Neural crest cell (in vitro differentiated cells): ENCODE data around the gene NDE1. TPM values are rescaled to one million over a fixed set of nuclear protein-coding genes. Genes with fewer than 3 reads are reported as not detected.

Experiments used
- DNase-seq: peaks from one replicate; pipeline ENCODE4 v3.0.0; 2021; ENCODE audit warnings: low read depth, mixed read lengths, low spot score
- H3K27ac Mint-ChIP-seq: one replicate; pipeline ENCODE4 v1.8.0; 2021; ENCODE audit warnings: mild to moderate bottlenecking, mixed read lengths; ENCODE audit not compliant: unreplicated experiment
- H3K27me3 Mint-ChIP-seq: 2 replicates; pipeline ENCODE4 v1.8.0; 2021; ENCODE audit warnings: low read depth, mild to moderate bottlenecking, mixed read lengths
- H3K36me3 Mint-ChIP-seq: 2 replicates; pipeline ENCODE4 v1.8.0; 2021; ENCODE audit warnings: low read depth, mild to moderate bottlenecking, mixed read lengths
- H3K4me1 Mint-ChIP-seq: 2 replicates; pipeline ENCODE4 v1.8.0; 2021; ENCODE audit warnings: mixed read lengths
- H3K4me3 Mint-ChIP-seq: one replicate; pipeline ENCODE4 v1.8.0; 2021; ENCODE audit warnings: mild to moderate bottlenecking, mixed read lengths
- H3K9me3 Mint-ChIP-seq: 2 replicates; pipeline ENCODE4 v1.8.0; 2021; ENCODE audit warnings: mixed read lengths
- total RNA-seq: library from RNA; stranded (reverse); gene quantifications from 2 replicates; pipeline ENCODE4 v1.2.1, GENCODE V29; 2021
- TF ChIP-seq, protein P1 (sequence below): fragments of 200-600 bp; sonication (generic); conservative IDR thresholded peaks from 2 replicates; pipeline ENCODE4 v1.5.0; 2021; ENCODE audit warnings: antibody characterized with exemption, mild to moderate bottlenecking

The NDE1 gene
- total RNA-seq, 1 donor from 2014 or later, result 72.2 TPM

DNA sequence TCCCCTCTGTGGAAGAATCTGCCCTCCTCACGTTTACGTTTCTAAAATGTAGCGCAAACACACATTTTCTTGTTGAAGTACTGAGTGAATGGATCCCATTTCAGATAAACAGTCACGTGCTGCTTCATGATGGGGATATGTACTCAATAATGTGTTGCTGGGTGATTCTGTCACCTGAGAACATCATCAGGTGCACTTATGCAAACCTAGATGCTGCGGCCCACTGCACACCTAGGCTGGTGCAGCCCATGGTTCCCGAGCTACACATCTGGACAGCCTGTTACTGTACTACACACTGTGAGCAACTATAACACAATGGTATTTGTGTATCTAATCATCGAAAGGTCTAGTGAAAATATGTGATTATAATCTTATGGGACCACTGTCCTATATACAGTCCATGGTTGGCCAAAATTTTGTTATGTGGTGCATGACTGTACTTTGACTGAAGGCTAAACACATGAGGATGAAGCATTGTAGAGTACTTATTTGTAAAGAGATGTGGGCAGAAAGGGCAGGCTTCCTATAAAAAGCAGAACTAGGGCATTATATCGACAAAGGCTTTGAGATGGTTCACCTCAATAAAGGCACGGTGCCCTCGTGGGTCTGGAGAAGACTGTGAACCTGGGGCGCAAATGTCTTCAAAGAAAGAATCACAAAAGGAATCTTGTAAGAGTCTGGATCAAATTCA is 33.4 kb upstream of the NDE1 start:
- H3K4me3 Mint-ChIP-seq, result no peak overlapping the region
- no peaks in the 10 kb centered on the region for H3K27me3 Mint-ChIP-seq
- H3K4me1 Mint-ChIP-seq, result peaks cover 7% of the 10 kb centered on the region
- no peak overlapping the region for H3K27ac Mint-ChIP-seq
- no peak for DNase-seq
- TF ChIP-seq, protein P1, sequence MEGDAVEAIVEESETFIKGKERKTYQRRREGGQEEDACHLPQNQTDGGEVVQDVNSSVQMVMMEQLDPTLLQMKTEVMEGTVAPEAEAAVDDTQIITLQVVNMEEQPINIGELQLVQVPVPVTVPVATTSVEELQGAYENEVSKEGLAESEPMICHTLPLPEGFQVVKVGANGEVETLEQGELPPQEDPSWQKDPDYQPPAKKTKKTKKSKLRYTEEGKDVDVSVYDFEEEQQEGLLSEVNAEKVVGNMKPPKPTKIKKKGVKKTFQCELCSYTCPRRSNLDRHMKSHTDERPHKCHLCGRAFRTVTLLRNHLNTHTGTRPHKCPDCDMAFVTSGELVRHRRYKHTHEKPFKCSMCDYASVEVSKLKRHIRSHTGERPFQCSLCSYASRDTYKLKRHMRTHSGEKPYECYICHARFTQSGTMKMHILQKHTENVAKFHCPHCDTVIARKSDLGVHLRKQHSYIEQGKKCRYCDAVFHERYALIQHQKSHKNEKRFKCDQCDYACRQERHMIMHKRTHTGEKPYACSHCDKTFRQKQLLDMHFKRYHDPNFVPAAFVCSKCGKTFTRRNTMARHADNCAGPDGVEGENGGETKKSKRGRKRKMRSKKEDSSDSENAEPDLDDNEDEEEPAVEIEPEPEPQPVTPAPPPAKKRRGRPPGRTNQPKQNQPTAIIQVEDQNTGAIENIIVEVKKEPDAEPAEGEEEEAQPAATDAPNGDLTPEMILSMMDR, result no peak
- H3K9me3 Mint-ChIP-seq, result no peaks in the 10 kb centered on the region
- H3K36me3 Mint-ChIP-seq, result peaks cover 19% of the 10 kb centered on the region

DNA sequence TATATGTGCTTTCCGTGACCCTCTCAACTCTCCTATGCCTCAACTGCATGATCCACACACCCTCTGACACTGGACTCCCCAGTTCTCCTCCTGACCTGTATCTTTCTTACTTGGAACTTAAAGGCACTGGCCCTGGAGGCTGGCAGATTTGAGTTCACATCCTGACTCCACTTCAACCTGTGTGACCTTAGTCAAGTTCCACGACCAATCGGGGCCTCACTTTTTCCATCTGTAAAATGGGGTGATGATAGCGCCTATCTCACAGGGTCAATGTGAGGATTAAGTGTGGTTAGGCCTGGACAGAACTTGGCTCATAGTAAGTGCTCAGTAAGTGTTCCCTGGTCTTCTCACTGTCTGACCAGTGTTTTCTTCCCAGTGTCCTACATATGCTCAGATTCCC is 32.1 kb upstream of the NDE1 start:
- Mint-ChIP-seq H3K27ac (peak overlapping the region; percentile 16), H3K36me3 (peaks cover 17% of the 10 kb centered on the region), H3K9me3 (no peaks in the 10 kb centered on the region), H3K27me3 (no peaks in the 10 kb centered on the region), H3K4me3 (no peak overlapping the region), H3K4me1 (peaks cover 7% of the 10 kb centered on the region)
- TF ChIP-seq, protein P1, result no peak
- no peak for DNase-seq

DNA sequence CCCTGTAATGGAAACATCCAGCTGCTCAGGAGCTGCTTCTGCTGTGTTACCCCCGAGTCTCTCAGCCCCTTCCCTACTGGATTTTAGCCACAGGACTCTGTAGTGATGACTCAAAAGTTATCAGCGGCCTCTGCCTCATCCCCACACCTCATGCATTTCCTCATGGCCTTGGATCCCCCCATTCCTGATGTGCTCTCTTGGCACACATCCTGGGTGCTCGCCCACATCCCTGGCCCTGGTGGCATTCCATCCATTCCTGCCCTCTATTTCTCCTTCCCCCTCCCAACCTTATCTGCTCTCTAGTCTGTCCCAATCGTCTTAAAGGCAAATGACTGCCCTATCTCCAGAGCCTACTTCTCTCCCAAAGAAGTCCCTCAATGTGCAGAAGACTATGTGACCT is 31.7 kb upstream of the NDE1 start:
- DNase-seq, result no peak
- Mint-ChIP-seq H3K9me3 (no peaks in the 10 kb centered on the region), H3K4me3 (no peak overlapping the region), H3K27ac (no peak overlapping the region), H3K36me3 (peaks cover 17% of the 10 kb centered on the region), H3K4me1 (peaks cover 7% of the 10 kb centered on the region), H3K27me3 (no peaks in the 10 kb centered on the region)
- TF ChIP-seq, protein P1, result no peak

DNA sequence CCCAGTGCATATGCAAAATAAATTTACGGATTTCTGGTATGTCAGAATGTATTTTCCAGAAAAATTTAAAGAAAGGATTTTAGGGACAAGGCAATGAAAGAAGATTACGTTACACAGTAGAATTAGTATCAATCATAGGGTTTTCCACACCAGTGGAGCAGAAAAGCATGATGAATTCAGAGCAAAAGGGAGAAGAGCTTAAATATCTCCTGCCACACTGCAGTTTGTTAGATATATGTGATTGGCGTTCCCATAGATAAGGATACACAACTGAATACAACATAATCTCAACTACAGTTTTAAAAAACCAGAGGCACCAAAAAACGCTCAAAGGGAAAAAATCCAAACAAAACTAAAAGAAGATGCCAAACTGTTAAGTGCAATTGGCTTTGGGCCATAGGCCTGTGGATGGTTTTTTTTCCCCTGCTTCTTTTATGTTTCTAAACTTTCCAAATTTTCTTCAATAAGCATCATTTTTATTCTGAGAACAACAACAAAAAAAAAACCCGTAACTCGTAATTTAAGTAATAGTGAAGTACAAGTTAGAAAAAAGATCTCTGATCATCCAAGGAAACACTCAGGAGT is 29.3 kb upstream of the NDE1 start:
- no peak overlapping the region for H3K27ac Mint-ChIP-seq
- no peak for DNase-seq
- peaks cover 19% of the 10 kb centered on the region for H3K36me3 Mint-ChIP-seq
- H3K9me3 Mint-ChIP-seq, result no peaks in the 10 kb centered on the region
- peaks cover 7% of the 10 kb centered on the region for H3K4me1 Mint-ChIP-seq
- H3K4me3 Mint-ChIP-seq, result no peak overlapping the region
- TF ChIP-seq, protein P1, result no peak
- no peaks in the 10 kb centered on the region for H3K27me3 Mint-ChIP-seq

DNA sequence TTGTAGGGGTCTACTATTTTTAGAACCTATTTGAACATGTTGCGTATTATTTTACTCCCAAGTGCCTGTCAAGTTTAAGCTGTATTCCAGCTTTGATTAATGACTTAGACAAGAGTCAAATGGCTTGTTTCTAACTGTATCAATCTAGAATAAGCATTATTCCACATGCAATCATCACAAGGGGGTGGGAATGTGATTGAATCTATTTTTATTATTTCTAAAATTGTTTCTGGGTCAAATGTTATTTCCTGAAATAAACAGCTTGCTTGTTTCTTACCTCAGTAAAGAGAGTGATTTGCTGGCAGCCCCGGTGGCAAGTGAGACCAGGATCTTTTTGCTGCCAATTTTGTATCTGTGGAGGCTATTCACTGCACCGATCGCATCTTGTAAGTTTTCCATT is 28.6 kb upstream of the NDE1 start:
- H3K4me3 Mint-ChIP-seq, result no peak overlapping the region
- peaks cover 7% of the 10 kb centered on the region for H3K4me1 Mint-ChIP-seq
- H3K27me3 Mint-ChIP-seq, result no peaks in the 10 kb centered on the region
- H3K36me3 Mint-ChIP-seq, result peaks cover 19% of the 10 kb centered on the region
- TF ChIP-seq, protein P1, result no peak
- no peak overlapping the region for H3K27ac Mint-ChIP-seq
- no peak for DNase-seq
- no peaks in the 10 kb centered on the region for H3K9me3 Mint-ChIP-seq
